ENCODE results near the gene CXCL14. TPM values are rescaled to one million over a fixed set of nuclear protein-coding genes. Genes with fewer than 3 reads are reported as not detected.

CXCL14 gene
- total and polyA plus RNA-seq, 8 donors, result 0.93 to 19.6 (median 4.8) TPM

DNA sequence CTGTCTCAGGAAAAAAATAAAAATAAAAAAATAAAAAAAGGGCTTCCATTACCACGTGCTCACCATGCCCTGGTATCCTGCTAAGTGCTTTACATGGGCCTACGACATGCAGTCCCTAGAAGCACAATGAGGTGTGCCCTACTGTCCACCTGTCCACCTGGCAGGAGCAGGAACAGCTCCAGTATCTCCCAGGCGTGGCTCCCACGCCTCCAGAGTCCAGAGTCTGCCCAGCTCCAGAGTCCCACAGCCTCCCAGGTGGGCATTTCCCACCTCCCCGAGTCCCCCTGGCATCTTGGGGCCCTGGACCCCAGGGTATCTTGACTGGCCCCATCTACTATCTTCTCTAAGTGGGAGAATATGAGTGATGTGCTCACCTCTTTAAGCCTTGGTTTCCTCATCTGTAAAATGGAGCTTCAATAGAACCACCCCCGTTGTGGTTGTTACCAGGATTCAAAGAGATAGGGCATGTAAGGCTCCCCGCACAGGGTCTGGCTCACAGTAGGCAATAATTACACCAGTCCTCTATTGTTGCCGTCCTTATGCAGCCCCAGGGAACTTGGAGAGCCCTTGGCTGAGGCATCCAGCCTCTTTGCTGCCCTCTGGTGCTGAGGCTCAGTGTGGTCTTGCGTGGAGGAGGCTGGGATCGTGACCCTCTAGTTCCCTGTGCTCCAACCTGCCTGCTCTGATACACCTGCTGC lies 8.9 kb downstream of the CXCL14 start:
- Histone ChIP-seq H3K9me3 (no peaks in the 10 kb centered on the region), H3K4me3 (no peak overlapping the region), H3K36me3 (no peaks in the 10 kb centered on the region), H3K27me3 (peaks cover 0 to 3% (median 0%) of the 10 kb centered on the region in 4 donors), H3K27ac (no peak overlapping the region), H3K4me1 (no peaks in the 10 kb centered on the region)
- FAIRE-seq (no peak), ATAC-seq (peak; percentile 48 to 74 (median 65)), DNase-seq (peak in 1 of 6 donors; percentile 28)
- TF ChIP-seq, protein P1, sequence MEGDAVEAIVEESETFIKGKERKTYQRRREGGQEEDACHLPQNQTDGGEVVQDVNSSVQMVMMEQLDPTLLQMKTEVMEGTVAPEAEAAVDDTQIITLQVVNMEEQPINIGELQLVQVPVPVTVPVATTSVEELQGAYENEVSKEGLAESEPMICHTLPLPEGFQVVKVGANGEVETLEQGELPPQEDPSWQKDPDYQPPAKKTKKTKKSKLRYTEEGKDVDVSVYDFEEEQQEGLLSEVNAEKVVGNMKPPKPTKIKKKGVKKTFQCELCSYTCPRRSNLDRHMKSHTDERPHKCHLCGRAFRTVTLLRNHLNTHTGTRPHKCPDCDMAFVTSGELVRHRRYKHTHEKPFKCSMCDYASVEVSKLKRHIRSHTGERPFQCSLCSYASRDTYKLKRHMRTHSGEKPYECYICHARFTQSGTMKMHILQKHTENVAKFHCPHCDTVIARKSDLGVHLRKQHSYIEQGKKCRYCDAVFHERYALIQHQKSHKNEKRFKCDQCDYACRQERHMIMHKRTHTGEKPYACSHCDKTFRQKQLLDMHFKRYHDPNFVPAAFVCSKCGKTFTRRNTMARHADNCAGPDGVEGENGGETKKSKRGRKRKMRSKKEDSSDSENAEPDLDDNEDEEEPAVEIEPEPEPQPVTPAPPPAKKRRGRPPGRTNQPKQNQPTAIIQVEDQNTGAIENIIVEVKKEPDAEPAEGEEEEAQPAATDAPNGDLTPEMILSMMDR (IDR thresholded peaks at IDR 0.05), result peak in 1 of 4 donors; percentile 18
- intact Hi-C loops (cut with DNase I), result loop anchor here in 2 of 3 donors (5.0 to 10.0 kb wide), 2 partner anchors 165 to 257 kb away; no protein-coding TSS in a partner anchor
- 35 to 37% methylated on average over 10 of the region's 10 CpGs for WGBS, 2 donors

DNA sequence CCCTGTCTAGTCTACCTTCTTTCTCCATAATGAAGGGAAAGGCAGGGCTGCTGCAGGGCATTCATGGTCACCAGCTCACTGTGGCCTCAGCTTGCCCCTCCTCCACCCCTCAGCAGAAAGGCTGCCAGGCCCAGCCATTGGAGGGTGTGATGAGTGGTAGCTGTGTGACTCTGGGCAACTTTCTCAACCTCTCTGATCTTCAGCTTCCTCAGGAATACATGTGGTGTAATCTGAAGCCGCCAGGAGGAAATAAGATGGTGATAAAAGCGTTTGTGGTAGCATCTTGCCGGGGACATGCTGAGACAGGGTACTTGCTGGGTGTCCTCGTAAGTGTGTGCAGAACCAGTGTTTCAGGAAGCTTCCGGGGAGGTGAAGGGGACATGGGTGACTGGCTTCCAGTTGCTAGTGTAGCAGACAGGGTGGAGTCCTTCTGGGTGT lies 9.8 kb downstream of the CXCL14 start:
- intact Hi-C loops (cut with DNase I), result loop anchor here in 2 of 3 donors (5.0 to 10.0 kb wide), 2 partner anchors 166 to 258 kb away; no protein-coding TSS in a partner anchor
- peaks cover 0 to 3% (median 0%) of the 10 kb centered on the region in 4 donors for H3K27me3 ChIP-seq
- ATAC-seq, result no peak
- H3K36me3 ChIP-seq, result no peaks in the 10 kb centered on the region
- FAIRE-seq, result no peak
- no peak overlapping the region for H3K27ac ChIP-seq
- H3K9me3 ChIP-seq, result no peaks in the 10 kb centered on the region
- 66 to 72% methylated on average over 5 of the region's 5 CpGs for WGBS, 2 donors
- no peaks in the 10 kb centered on the region for H3K4me1 ChIP-seq
- H3K4me3 ChIP-seq, result no peak overlapping the region
- TF ChIP-seq, protein P1 (IDR thresholded peaks at IDR 0.05), result no peak
- no peak for DNase-seq

DNA sequence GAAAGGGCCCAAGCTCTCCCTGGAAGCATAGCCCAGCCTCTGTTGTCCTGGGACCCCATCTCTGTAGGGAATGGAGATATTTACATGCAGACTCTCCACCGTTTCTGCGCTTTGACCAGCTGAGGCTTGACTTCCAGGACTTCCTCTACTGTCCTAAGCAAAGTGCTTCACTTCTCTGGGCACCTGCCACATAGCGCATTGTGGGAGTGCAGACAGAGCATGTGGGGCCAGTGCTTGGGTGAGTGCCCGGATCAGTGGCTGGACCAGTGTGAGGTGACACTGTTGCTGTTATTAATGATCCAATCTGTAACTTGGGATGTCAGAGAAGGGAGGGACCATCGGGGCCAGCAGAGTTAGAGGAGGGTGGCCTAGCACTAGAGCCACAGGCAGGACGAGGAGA lies 10.5 kb downstream of the CXCL14 start:
- Histone ChIP-seq H3K4me3 (no peak overlapping the region), H3K36me3 (no peaks in the 10 kb centered on the region), H3K9me3 (no peaks in the 10 kb centered on the region), H3K4me1 (no peaks in the 10 kb centered on the region), H3K27ac (no peak overlapping the region), H3K27me3 (peaks cover 0 to 3% (median 0%) of the 10 kb centered on the region in 4 donors)
- WGBS, 2 donors, result 58 to 64% methylated on average over 6 of the region's 6 CpGs
- intact Hi-C loops (cut with DNase I), result loop anchor here in 2 of 3 donors (5.0 to 10.0 kb wide), 2 partner anchors 167 to 259 kb away; no protein-coding TSS in a partner anchor
- FAIRE-seq (no peak), ATAC-seq (no peak), DNase-seq (no peak)
- TF ChIP-seq, protein P1 (IDR thresholded peaks at IDR 0.05), result no peak

DNA sequence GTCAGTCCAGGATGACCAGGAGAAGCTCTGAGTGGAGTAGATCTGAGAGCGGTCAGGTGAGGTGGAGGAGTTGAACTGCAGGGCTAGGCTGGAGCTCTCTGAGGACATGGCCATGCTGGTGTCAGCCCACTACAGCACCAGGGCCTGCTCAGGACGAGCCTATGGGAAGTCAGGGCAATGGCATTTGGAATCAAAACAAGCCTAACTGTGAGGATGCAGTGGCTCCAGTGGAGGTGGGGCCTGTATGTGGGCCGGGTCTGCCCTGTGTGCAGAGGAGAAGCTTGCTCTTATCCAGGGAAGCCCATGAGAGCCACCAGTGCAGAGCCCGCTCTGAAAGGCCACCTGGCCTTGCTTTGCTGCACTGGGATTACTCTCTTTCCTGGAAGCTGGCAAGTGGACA lies 11.1 kb downstream of the CXCL14 start:
- no peak overlapping the region for H3K4me3 ChIP-seq
- no peak for FAIRE-seq

More for the DNA sequence above, 11.1 kb downstream of the CXCL14 start:
- peaks cover 0 to 3% (median 0%) of the 10 kb centered on the region in 4 donors for H3K27me3 ChIP-seq
- no peak for DNase-seq
- H3K27ac ChIP-seq, result no peak overlapping the region
- no peak for ATAC-seq
- no peaks in the 10 kb centered on the region for H3K9me3 ChIP-seq
- intact Hi-C loops (cut with DNase I), result loop anchor here in 2 of 3 donors (5.0 to 10.0 kb wide), 2 partner anchors 167 to 260 kb away; no protein-coding TSS in a partner anchor
- WGBS, 2 donors, result 69 to 83% methylated on average over 4 of the region's 4 CpGs
- no peaks in the 10 kb centered on the region for H3K4me1 ChIP-seq
- TF ChIP-seq, protein P1 (IDR thresholded peaks at IDR 0.05), result no peak
- no peaks in the 10 kb centered on the region for H3K36me3 ChIP-seq
